IPS-18c (cell line): Measurements from ENCODE around the gene NPTX1.
"Not testable (repeated sequence)": the region's sequence is repeated elsewhere in the genome, so short reads cannot be mapped to it uniquely, and the experiment has no call there.

Source experiments
- H3K4me3 ChIP-seq: 2 replicates; pipeline ENCODE4 v1.7.0; 2013; ENCODE audit warnings: low read depth, mild to moderate bottlenecking, low read length, moderate library complexity; ENCODE audit not compliant: insufficient read depth
- H3K9me3 ChIP-seq: one replicate; pipeline ENCODE4 v1.6.1; 2013; ENCODE audit warnings: mild to moderate bottlenecking, low read length, moderate library complexity; ENCODE audit not compliant: control insufficient read depth, insufficient read depth

Gene NPTX1

GRCh38 chr17:80507965-80508364 lies 31.6 kb upstream of the NPTX1 start:
- no peaks in the 10 kb centered on the region for H3K9me3 ChIP-seq
- H3K4me3 ChIP-seq = no peak overlapping the region

GRCh38 chr17:80507177-80507576 lies 30.8 kb upstream of the NPTX1 start:
- not testable (repeated sequence) for H3K9me3 ChIP-seq, H3K4me3 ChIP-seq

- no peak overlapping the region for H3K4me3 ChIP-seq
- no peaks in the 10 kb centered on the region for H3K9me3 ChIP-seq
Measured at GRCh38 chr17:80504686-80505413, 28.4 kb upstream of the NPTX1 start.

- Histone ChIP-seq H3K9me3 (no peaks in the 10 kb centered on the region), H3K4me3 (no peak overlapping the region)
Measured at GRCh38 chr17:80503921-80504320, 27.5 kb upstream of the NPTX1 start.

- no peak overlapping the region for H3K4me3 ChIP-seq
- no peaks in the 10 kb centered on the region for H3K9me3 ChIP-seq
Measured at GRCh38 chr17:80503031-80503430, 26.6 kb upstream of the NPTX1 start.

GRCh38 chr17:80502578-80502877 lies 26.1 kb upstream of the NPTX1 start:
- H3K9me3 ChIP-seq = no peaks in the 10 kb centered on the region
- no peak overlapping the region for H3K4me3 ChIP-seq

- Histone ChIP-seq H3K4me3 (no peak overlapping the region), H3K9me3 (no peaks in the 10 kb centered on the region)
Measured at GRCh38 chr17:80501741-80502577, 25.6 kb upstream of the NPTX1 start.

GRCh38 chr17:80499961-80500665 lies 23.7 kb upstream of the NPTX1 start:
- no peaks in the 10 kb centered on the region for H3K9me3 ChIP-seq
- H3K4me3 ChIP-seq = no peak overlapping the region

- H3K9me3 ChIP-seq = no peaks in the 10 kb centered on the region
Measured at GRCh38 chr17:80499560-80499959, 23.2 kb upstream of the NPTX1 start.

GRCh38 chr17:80498920-80499410 lies 22.6 kb upstream of the NPTX1 start:
- Histone ChIP-seq H3K4me3 (no peak overlapping the region), H3K9me3 (no peaks in the 10 kb centered on the region)

More at GRCh38 chr17:80499560-80499959, 23.2 kb upstream of the NPTX1 start:
- no peak overlapping the region for H3K4me3 ChIP-seq

- Histone ChIP-seq H3K9me3 (no peaks in the 10 kb centered on the region), H3K4me3 (no peak overlapping the region)
Measured at GRCh38 chr17:80498242-80498919, 22.0 kb upstream of the NPTX1 start.

GRCh38 chr17:80497726-80498241 lies 21.4 kb upstream of the NPTX1 start:
- Histone ChIP-seq H3K4me3 (no peak overlapping the region), H3K9me3 (no peaks in the 10 kb centered on the region)

- H3K9me3 ChIP-seq = no peaks in the 10 kb centered on the region
- H3K4me3 ChIP-seq = no peak overlapping the region
Measured at GRCh38 chr17:80494547-80494946, 18.1 kb upstream of the NPTX1 start.

GRCh38 chr17:80492343-80493136 lies 16.1 kb upstream of the NPTX1 start:
- H3K4me3 ChIP-seq = no peak overlapping the region
- H3K9me3 ChIP-seq = no peaks in the 10 kb centered on the region

- Histone ChIP-seq H3K9me3 (no peaks in the 10 kb centered on the region), H3K4me3 (no peak overlapping the region)
Measured at GRCh38 chr17:80491478-80492342, 15.3 kb upstream of the NPTX1 start.

GRCh38 chr17:80487511-80487910 lies 11.1 kb upstream of the NPTX1 start:
- no peak overlapping the region for H3K4me3 ChIP-seq
- H3K9me3 ChIP-seq = no peaks in the 10 kb centered on the region
